Epidermal melanocyte (primary cell): ENCODE measurements around the gene ALDH3B1.

Experiments
- DNase-seq: peaks from one replicate; pipeline ENCODE4 v3.0.0; 2011; ENCODE audit warnings: low spot score; ENCODE audit not compliant: insufficient read length

Gene ALDH3B1

GRCh38 chr11:68043349-68044144 lies 33.4 kb downstream of the ALDH3B1 start:
- DNase-seq: peak; percentile 70

GRCh38 chr11:68044145-68044813 lies 34.2 kb downstream of the ALDH3B1 start:
- no peak for DNase-seq

GRCh38 chr11:68044898-68045351 lies 34.8 kb downstream of the ALDH3B1 start:
- no peak for DNase-seq

GRCh38 chr11:68047437-68048290 lies 37.5 kb downstream of the ALDH3B1 start:
- DNase-seq: no peak

GRCh38 chr11:68048681-68049508 lies 38.8 kb downstream of the ALDH3B1 start:
- no peak for DNase-seq

- no peak for DNase-seq
Observed at GRCh38 chr11:68049509-68050370, 39.6 kb downstream of the ALDH3B1 start.

- DNase-seq: no peak
Observed at GRCh38 chr11:68050371-68050841, 40.3 kb downstream of the ALDH3B1 start.

- no peak for DNase-seq
Observed at GRCh38 chr11:68051191-68052136, 41.3 kb downstream of the ALDH3B1 start.

GRCh38 chr11:68052137-68052873 lies 42.2 kb downstream of the ALDH3B1 start:
- no peak for DNase-seq

GRCh38 chr11:68053117-68053516 lies 43.0 kb downstream of the ALDH3B1 start:
- no peak for DNase-seq

GRCh38 chr11:68053981-68054812 lies 44.1 kb downstream of the ALDH3B1 start:
- DNase-seq: no peak

- no peak for DNase-seq
Observed at GRCh38 chr11:68056317-68057285, 46.5 kb downstream of the ALDH3B1 start.

- DNase-seq: no peak
Observed at GRCh38 chr11:68057807-68058206, 47.7 kb downstream of the ALDH3B1 start.

- DNase-seq: no peak
Observed at GRCh38 chr11:68061508-68061907, 51.4 kb downstream of the ALDH3B1 start.

- DNase-seq: no peak
Observed at GRCh38 chr11:68064926-68065325, 54.8 kb downstream of the ALDH3B1 start.

- no peak for DNase-seq
Observed at GRCh38 chr11:68065841-68066240, 55.7 kb downstream of the ALDH3B1 start.
